Activated CD4-positive, CD25-positive, alpha-beta regulatory T cell (primary cell): Measurements from ENCODE around the gene GPRIN2.
"Not testable (repeated sequence)": the region's sequence is repeated elsewhere in the genome, so short reads cannot be mapped to it uniquely, and the experiment has no call there.

Experiments
- DNase-seq, 4 experiments: peaks; one replicate each; lab custom pipeline; 2025; lab: John Stamatoyannopoulos, UW

GPRIN2 gene

GRCh38 chr10:46520381-46520780 lies 36.1 kb downstream of the GPRIN2 start:
- no peak for DNase-seq

GRCh38 chr10:46518028-46518725 lies 38.3 kb downstream of the GPRIN2 start:
- DNase-seq, result no peak

- no peak for DNase-seq
These were observed 38.9 kb downstream of the GPRIN2 start for GRCh38 chr10:46517541-46517940.

DNA sequence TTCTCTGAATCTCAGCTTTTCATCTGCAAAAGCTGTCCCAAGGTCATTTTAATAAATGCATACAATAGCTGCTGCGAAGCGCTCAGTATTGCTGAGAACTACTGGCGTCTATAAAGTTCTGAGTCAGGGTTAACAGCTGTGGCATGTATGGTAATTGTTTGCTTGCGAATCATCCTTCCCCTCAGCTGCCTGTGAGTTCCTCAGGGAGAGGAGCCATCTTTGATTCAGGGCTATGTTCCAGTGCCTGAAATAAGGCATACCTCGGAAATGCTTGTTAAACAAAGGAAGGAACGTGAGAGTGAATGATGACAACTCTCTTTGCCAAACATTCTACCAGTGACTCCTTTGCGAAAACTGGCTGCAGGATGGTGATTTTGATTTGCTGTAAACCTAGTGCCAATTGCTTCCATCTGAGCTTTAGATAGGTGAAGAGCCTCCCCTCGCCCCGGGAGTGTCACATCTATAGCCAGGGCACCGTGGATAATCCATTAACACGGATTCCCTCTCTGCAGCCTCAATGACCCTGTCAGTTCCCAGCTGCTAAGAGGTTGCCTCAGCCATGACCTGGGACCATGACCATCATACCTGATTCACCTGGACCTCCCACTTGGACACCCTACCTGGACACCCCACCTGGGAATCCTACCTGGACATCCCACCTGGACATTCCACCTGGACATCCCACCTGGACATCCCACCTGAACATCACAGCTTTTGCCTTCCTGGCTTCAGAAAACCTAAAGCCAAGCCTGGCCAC lies 39.6 kb downstream of the GPRIN2 start:
- no peak for DNase-seq

- no peak for DNase-seq
These were observed 40.7 kb downstream of the GPRIN2 start for GRCh38 chr10:46515793-46516192.

GRCh38 chr10:46515366-46515765 lies 41.1 kb downstream of the GPRIN2 start:
- no peak for DNase-seq

- DNase-seq, result no peak
These were observed 41.6 kb downstream of the GPRIN2 start for GRCh38 chr10:46514899-46515298.

DNA sequence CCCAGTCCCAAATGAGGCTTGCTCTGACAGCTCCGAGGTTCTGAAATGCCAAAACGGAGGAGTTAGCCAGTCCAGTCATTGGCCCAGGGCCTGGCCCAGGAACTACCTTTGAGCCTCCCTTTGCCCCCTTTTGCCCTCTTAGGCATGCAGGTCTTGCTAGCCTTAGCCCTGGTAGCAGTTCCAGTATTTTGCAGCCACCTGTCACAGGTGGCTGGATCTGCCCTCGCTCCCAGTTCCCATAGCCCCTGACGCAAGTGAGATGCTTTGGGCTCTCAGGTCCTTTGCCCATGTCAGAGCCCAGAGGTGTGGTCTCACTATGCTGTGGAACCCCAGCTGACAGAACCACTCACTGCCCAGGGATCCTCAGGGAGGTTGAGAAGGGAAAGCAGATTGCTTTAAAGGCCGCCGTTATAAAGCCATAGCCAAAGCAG lies 42.0 kb downstream of the GPRIN2 start:
- DNase-seq, result no peak

DNA sequence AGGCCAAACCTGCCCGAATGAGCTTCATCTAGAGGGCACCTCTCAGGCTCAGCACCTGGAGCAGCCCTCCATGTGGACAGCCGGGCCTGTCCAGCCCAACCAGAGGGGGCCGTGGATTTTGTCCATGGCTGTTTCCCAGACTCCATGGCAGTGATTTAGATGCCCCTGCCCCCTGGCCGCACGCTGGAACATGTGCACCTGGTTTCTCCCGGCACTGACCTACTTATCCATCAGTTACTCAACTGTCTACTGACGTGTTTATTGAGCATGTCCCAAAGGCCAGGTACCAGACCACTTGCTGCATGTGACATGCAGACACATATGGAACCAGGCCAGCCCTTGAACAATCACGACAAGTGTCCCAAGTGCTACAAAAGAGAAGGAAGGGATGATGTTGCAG lies 43.1 kb downstream of the GPRIN2 start:
- not testable (repeated sequence) for DNase-seq

GRCh38 chr10:46512725-46513124 lies 43.7 kb downstream of the GPRIN2 start:
- not testable (repeated sequence) for DNase-seq

DNA sequence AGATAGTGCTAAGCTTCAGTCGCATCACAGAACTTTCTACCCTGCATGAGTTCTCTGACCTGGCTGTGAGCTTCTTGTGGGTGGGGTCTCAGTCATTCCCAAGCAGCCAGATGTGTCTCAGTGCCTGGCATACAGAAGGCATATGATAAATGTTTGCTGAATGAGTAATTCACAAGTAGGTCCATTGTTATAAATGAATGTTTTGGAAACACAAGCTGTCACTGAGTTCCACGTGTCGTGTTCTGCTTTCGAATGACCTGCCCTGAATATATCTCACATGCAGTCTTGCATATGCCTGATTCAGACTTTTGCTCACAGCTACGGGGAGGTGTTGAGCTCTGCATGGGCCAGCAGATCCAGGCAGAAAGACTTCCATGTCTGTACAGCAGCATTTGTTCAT lies 44.5 kb downstream of the GPRIN2 start:
- not testable (repeated sequence) for DNase-seq
